GM12878 (cell line): ENCODE data around the gene CCL11. TPM values are rescaled to one million over a fixed set of nuclear protein-coding genes. Genes with fewer than 3 reads are reported as not detected.

Experiments
- ATAC-seq: fragments of 200-7000 bp; cut with Tn5 transposase; 3 replicates; pipeline ENCODE4 v1.9.1; 2020; ENCODE audit warnings: mild to moderate bottlenecking, moderate library complexity
- BruUV-seq: library from RNA; stranded (reverse); fragments of 400-500 nt; replicated peaks from 2 replicates; lab custom pipeline; 2021; lab: Mats Ljungman, UMichigan
- CTCF ChIA-PET: fragments of 300-600 bp; sonication (Branson Sonifier 250); formaldehyde crosslinking; extraction: SDS; loops from one replicate; lab custom pipeline; 2021; ENCODE audit warnings: inconsistent platforms; lab: Yijun Ruan, JAX
- POLR2A ChIA-PET: fragments of 350-600 bp; formaldehyde crosslinking; extraction: SDS; loops from one replicate; lab custom pipeline; 2021; ENCODE audit warnings: inconsistent platforms; lab: Charles Lee
- RAD21 ChIA-PET: fragments of 300-600 bp; sonication (Branson Sonifier 250); formaldehyde crosslinking; loops from one replicate; lab custom pipeline; 2023; ENCODE audit warnings: antibody characterized with exemption; ENCODE audit not compliant: unreplicated experiment; lab: Charles Lee
- SMC1A ChIA-PET: fragments of 300-600 bp; sonication (Branson Sonifier 250); formaldehyde crosslinking; loops from one replicate; lab custom pipeline; 2023; ENCODE audit not compliant: unreplicated experiment, uncharacterized antibody; lab: Charles Lee
- DNase-seq: peaks from one replicate; pipeline ENCODE4 v3.0.0-alpha.2; 2011; ENCODE audit warnings: low read depth, low spot score
- FAIRE-seq: peaks from 3 replicates; lab custom pipeline; 2011; peaks lifted over from hg19 to GRCh38; lab: Jason Lieb, UNC
- H2AFZ ChIP-seq: 2 replicates; pipeline ENCODE4 v1.6.0; 2011; ENCODE audit warnings: low read depth, low read length, control low read depth; ENCODE audit not compliant: control insufficient read depth
- H3K27ac ChIP-seq: 2 replicates; pipeline ENCODE4 v1.5.1; 2011; ENCODE audit warnings: control low read depth; ENCODE audit not compliant: control insufficient read depth, insufficient read depth
- H3K27me3 ChIP-seq, 2 experiments: replicated peaks in 1 of 2; 2 replicates each; pipeline versions ENCODE4 v1.6.0 to v1.6.1; 2011; ENCODE audit warnings: low read length in 1 of 2; ENCODE audit not compliant: control insufficient read depth in 2 of 2, insufficient read depth in 2 of 2
- H3K36me3 ChIP-seq, 2 experiments: 2 replicates each; pipeline ENCODE4 v1.5.1; 2011; ENCODE audit warnings: low read length in 1 of 2; ENCODE audit not compliant: control insufficient read depth in 2 of 2, insufficient read depth in 2 of 2
- H3K4me1 ChIP-seq: 2 replicates; pipeline ENCODE4 v1.6.1; 2011; ENCODE audit warnings: mild to moderate bottlenecking, low read length, moderate library complexity, mixed read lengths; ENCODE audit not compliant: control insufficient read depth, insufficient read depth
- H3K4me2 ChIP-seq: 2 replicates; pipeline ENCODE4 v1.6.0; 2011; ENCODE audit warnings: control low read depth; ENCODE audit not compliant: control insufficient read depth, insufficient read depth
- H3K4me3 ChIP-seq: fragments of 200-600 bp; sonication (generic); 2 replicates; pipeline ENCODE4 v1.5.1; 2016
- H3K79me2 ChIP-seq: 2 replicates; pipeline ENCODE4 v1.6.0; 2011; ENCODE audit warnings: low read length; ENCODE audit not compliant: control insufficient read depth, insufficient read depth
- H3K9ac ChIP-seq: 2 replicates; pipeline ENCODE4 v1.8.0; 2011; ENCODE audit warnings: low read length, control low read depth, mixed read lengths; ENCODE audit not compliant: control insufficient read depth, insufficient read depth
- H3K9me3 ChIP-seq: replicated peaks from 3 replicates; pipeline ENCODE4 v1.5.1; 2011; ENCODE audit warnings: mild to moderate bottlenecking, low read length; ENCODE audit not compliant: control insufficient read depth, insufficient read depth
- H4K20me1 ChIP-seq: 2 replicates; pipeline ENCODE4 v1.6.0; 2011; ENCODE audit not compliant: control insufficient read depth, insufficient read depth
- ATF7 ChIP-seq: fragments of 450-650 bp; IDR thresholded peaks from 2 replicates; pipeline ENCODE4 v1.6.1; 2016; ENCODE audit warnings: low read depth, mild to moderate bottlenecking
- BCL11A ChIP-seq: IDR thresholded peaks from 2 replicates; pipeline ENCODE4 v1.6.1; 2011; ENCODE audit warnings: low read depth, low read length
- ESRRA ChIP-seq: IDR thresholded peaks from 2 replicates; pipeline ENCODE4 v1.6.1; 2012; ENCODE audit warnings: mild to moderate bottlenecking, low read length, improper control_type of control experiment
- GABPA ChIP-seq: IDR thresholded peaks from 2 replicates; pipeline ENCODE4 v1.6.1; 2014; ENCODE audit warnings: antibody characterized with exemption, low read depth, mild to moderate bottlenecking, inconsistent platforms
- NFXL1 ChIP-seq: fragments of 450-650 bp; IDR thresholded peaks from 2 replicates; pipeline ENCODE4 v1.6.1; 2017; ENCODE audit warnings: antibody characterized with exemption, mild to moderate bottlenecking, borderline replicate concordance
- NR2F1 ChIP-seq: fragments of 450-650 bp; conservative IDR thresholded peaks from 2 replicates; pipeline ENCODE4 v1.6.1; 2017; ENCODE audit warnings: mild to moderate bottlenecking
- POLR2AphosphoS5 ChIP-seq: IDR thresholded peaks from 2 replicates; pipeline ENCODE4 v1.6.1; 2011; ENCODE audit warnings: mild to moderate bottlenecking, low read length, inconsistent platforms
- RFX5 ChIP-seq: IDR thresholded peaks from 2 replicates; pipeline ENCODE4 v1.6.1; 2011; ENCODE audit warnings: low read depth, low read length, improper control_type of control experiment
- RUNX3 ChIP-seq: IDR thresholded peaks from 2 replicates; pipeline ENCODE4 v1.6.1; 2012; ENCODE audit warnings: low read length, inconsistent platforms
- SPI1 ChIP-seq: IDR thresholded peaks from 2 replicates; pipeline ENCODE4 v1.6.1; 2011; ENCODE audit warnings: low read depth, mild to moderate bottlenecking, low read length, moderate library complexity, borderline replicate concordance; ENCODE audit not compliant: insufficient read depth
- TCF3 ChIP-seq: IDR thresholded peaks from 2 replicates; pipeline ENCODE4 v1.6.1; 2012; ENCODE audit warnings: low read depth, mild to moderate bottlenecking, low read length, borderline replicate concordance; ENCODE audit not compliant: insufficient read depth
- ZNF217 ChIP-seq: fragments of 450-650 bp; IDR thresholded peaks from 2 replicates; pipeline ENCODE4 v1.6.1; 2017; ENCODE audit warnings: antibody characterized with exemption, mild to moderate bottlenecking
- ZNF274 ChIP-seq: IDR thresholded peaks from one replicate; pipeline ENCODE4 v1.8.0; 2011; ENCODE audit not compliant: insufficient read length, insufficient read depth
- WGBS: methylation state at CpG from one replicate; pipeline ENCODE4 v1.1.6; 2016; ENCODE audit warnings: low lambda C conversion rate; ENCODE audit not compliant: insufficient replicate concordance, insufficient coverage; ENCODE audit errors: missing lambda C conversion rate; 5-methylcytosine and 5-hydroxymethylcytosine counted together
- in situ Hi-C: fragments of 300-500 bp; cut with MboI; formaldehyde crosslinking; loops from 9 replicates; pipeline ENCODE4 v1.14.3; 2018; ENCODE audit warnings: mixed read lengths
- intact Hi-C: fragments of 100-400 bp; cut with micrococcal nuclease; formaldehyde crosslinking; loops from one replicate; pipeline ENCODE4 v1.14.2; 2022; ENCODE audit not compliant: unreplicated experiment
- polyA plus RNA-seq, 11 experiments: library from polyadenylated mRNA; depleted of rRNA in 4 of 11; unstranded in 6 of 11; stranded (reverse) in 5 of 11; fragments of >200 nt; fragmentation: Nextera tagmentation in 4 of 11; fragmentation: Illumina TruSeq in 1 of 11; extraction: Ambion mirVana in 4 of 11; extraction: Trizol in 1 of 11; gene quantifications; 1 replicate in 1 of 11; 2 replicates in 10 of 11; pipeline versions ENCODE4 v1.2.1 to v1.2.3, GENCODE V29; 2011 to 2016; ENCODE audit warnings: inconsistent platforms in 2 of 11, missing spikeins in 2 of 11, low read depth in 1 of 11
- total RNA-seq, 4 experiments: library from RNA; depleted of rRNA in 3 of 4; stranded (reverse); fragments of >200 nt in 3 of 4; fragmentation: Illumina TruSeq in 1 of 4; extraction: Trizol in 1 of 4; gene quantifications; 2 replicates each; pipeline versions ENCODE4 v1.2.1 to v1.2.3, GENCODE V29; 2013 to 2021

Gene CCL11
- total and polyA plus RNA-seq, 10 of the 15 experiments (the other 5 are each of a cell fraction or from before 2014, with no cell fraction given) = not detected

- Histone ChIP-seq H3K79me2 (no peaks in the 10 kb centered on the region), H4K20me1 (no peaks in the 10 kb centered on the region), H3K9ac (no peak overlapping the region), H3K27ac (no peak overlapping the region), H2AFZ (no peak overlapping the region), H3K4me1 (peaks cover 16% of the 10 kb centered on the region), H3K4me2 (peak overlapping the region; percentile 30; the same call in 1 of the 2 replicates), H3K27me3 (peaks cover 1 to 17% of the 10 kb centered on the region in 2 experiments; a peak in 3 of 4 replicates), H3K4me3 (no peak overlapping the region), H3K36me3 (no peaks in the 10 kb centered on the region), H3K9me3 (no peaks in the 10 kb centered on the region)
- ATAC-seq (peak; percentile 89), FAIRE-seq (no peak), DNase-seq (peak; percentile 7)
- ChIA-PET CTCF (interaction anchor here (0.5 to 1.9 kb wide), 4 partner anchors 18 to 110 kb away, joined by 3 to 6 read pairs (median 4); no protein-coding TSS in a partner anchor), POLR2A (no interaction called here), SMC1A (no interaction called here), RAD21 (no interaction called here)
- intact Hi-C loops = no loop called here
- WGBS = 19% methylated on average over 5 of the region's 5 CpGs
- TF ChIP-seq ATF7 = no peak
- TF ChIP-seq ZNF274 = no peak
- no peak for TF ChIP-seq POLR2AphosphoS5
- no peak for TF ChIP-seq ESRRA
- TF ChIP-seq RFX5 = no peak
- no peak for TF ChIP-seq TCF3
- no peak for TF ChIP-seq ZNF217
- TF ChIP-seq NR2F1 = peak; percentile 84
- TF ChIP-seq SPI1 = 0 out of 2 replicates have a peak, but pooled peaks have one; percentile 6
- TF ChIP-seq GABPA = no peak
- TF ChIP-seq NFXL1 = no peak
- peak; percentile 66 for TF ChIP-seq RUNX3
- TF ChIP-seq BCL11A = peak; percentile 5; the same call in 1 of the 2 replicates
- BruUV-seq = no TSS peak
- in situ Hi-C loops = no loop called here
These were observed 33.5 kb upstream of the CCL11 start for GRCh38 chr17:34252095-34252443.
